ENCODE data around the gene ADAM12. TPM values are rescaled to one million over a fixed set of nuclear protein-coding genes. Genes with fewer than 3 reads are reported as not detected.

ADAM12 gene
- total and polyA plus RNA-seq, 2 experiments from 2014 or later = 0.13 to 0.87 TPM

DNA sequence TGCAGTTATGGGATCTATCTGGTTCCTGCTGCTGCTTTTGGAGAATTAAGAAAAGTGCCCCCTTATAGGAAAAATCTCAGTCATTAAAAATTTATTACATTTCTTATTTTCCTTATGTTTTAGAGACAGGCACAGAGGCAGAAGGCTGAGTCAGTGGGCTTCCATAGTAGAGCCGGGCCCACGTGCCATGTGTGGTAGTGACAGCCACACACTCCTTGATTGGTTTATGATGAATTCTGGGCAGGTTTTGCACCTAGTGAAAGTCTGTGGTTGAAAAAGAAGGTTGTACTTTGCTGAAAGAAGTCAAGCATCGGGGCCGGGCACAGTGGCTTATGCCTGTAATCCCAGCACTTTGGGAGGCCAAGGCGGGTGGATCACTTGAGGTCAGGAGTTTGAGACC lies 382.0 kb downstream of the ADAM12 start:
- Mint-ChIP-seq H3K4me3 (no peak overlapping the region), H3K4me1 (no peaks in the 10 kb centered on the region)

More for the DNA sequence above, 382.0 kb downstream of the ADAM12 start:
- Mint-ChIP-seq H3K27ac (no peak overlapping the region), H3K9me3 (no peaks in the 10 kb centered on the region; the same call in 2 of the 3 replicates), H3K36me3 (ENCODE audit: low read depth) (no peaks in the 10 kb centered on the region), H3K27me3 (ENCODE audit: insufficient read depth, low read depth, poor library complexity) (peaks cover 2% of the 10 kb centered on the region)
- ATAC-seq = no peak
- Histone ChIP-seq H3K4me2 (no peak overlapping the region), H3F3A (replicated peaks; ENCODE audit: low read depth) (no peaks in the 10 kb centered on the region), H3K27ac (ENCODE audit: low read depth) (no peak overlapping the region), H3K4me3 (no peak overlapping the region), H3K36me3 (ENCODE audit: insufficient read depth) (no peaks in the 10 kb centered on the region), H3K4me1 (ENCODE audit: insufficient read depth) (no peaks in the 10 kb centered on the region), H4K20me1 (replicated peaks; ENCODE audit: insufficient read depth) (no peaks in the 10 kb centered on the region), H3K9me2 (ENCODE audit: insufficient read depth) (no peaks in the 10 kb centered on the region), H3K79me2 (replicated peaks; ENCODE audit: insufficient read depth) (no peaks in the 10 kb centered on the region), H2AFZ (no peak overlapping the region), H3K27me3 (ENCODE audit: insufficient read depth) (no peaks in the 10 kb centered on the region)
- DNase-seq (ENCODE audit: low spot score) = no peak
- TF ChIP-seq EZH2phosphoT487 (IDR thresholded peaks at IDR 0.05; ENCODE audit: unreplicated experiment) (no peak), ZNF114 (CRISPR knock-in tag; IDR thresholded peaks at IDR 0.05) (no peak), ZNF331 (CRISPR knock-in tag; IDR thresholded peaks at IDR 0.05; ENCODE audit: low read depth) (no peak), NANOG (IDR thresholded peaks at IDR 0.05; ENCODE audit: borderline replicate concordance) (no peak), CREB1 (CRISPR knock-in tag; IDR thresholded peaks at IDR 0.05; ENCODE audit: low read depth) (no peak), ZNF462 (CRISPR knock-in tag; IDR thresholded peaks at IDR 0.05) (no peak), POLR2AphosphoS5 (IDR thresholded peaks at IDR 0.05; ENCODE audit: low read depth) (no peak), EZH2 (IDR thresholded peaks at IDR 0.05; ENCODE audit: low read depth, unreplicated experiment) (no peak)
- TF ChIP-seq, protein P1, sequence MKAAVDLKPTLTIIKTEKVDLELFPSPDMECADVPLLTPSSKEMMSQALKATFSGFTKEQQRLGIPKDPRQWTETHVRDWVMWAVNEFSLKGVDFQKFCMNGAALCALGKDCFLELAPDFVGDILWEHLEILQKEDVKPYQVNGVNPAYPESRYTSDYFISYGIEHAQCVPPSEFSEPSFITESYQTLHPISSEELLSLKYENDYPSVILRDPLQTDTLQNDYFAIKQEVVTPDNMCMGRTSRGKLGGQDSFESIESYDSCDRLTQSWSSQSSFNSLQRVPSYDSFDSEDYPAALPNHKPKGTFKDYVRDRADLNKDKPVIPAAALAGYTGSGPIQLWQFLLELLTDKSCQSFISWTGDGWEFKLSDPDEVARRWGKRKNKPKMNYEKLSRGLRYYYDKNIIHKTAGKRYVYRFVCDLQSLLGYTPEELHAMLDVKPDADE (IDR thresholded peaks at IDR 0.05) = no peak
